GM21515 (cell line): Measurements from ENCODE around the gene ALKBH5.

Experiments
- ATAC-seq: cut with Tn5 transposase; IDR thresholded peaks from one replicate; pipeline ENCODE4 v1.9.1; 2021; ENCODE audit not compliant: unreplicated experiment

ALKBH5 gene

GRCh38 chr17:18238299-18238698, 54.7 kb downstream of the ALKBH5 start:
- no peak for ATAC-seq

GRCh38 chr17:18240449-18240848, 56.8 kb downstream of the ALKBH5 start:
- no peak for ATAC-seq

DNA sequence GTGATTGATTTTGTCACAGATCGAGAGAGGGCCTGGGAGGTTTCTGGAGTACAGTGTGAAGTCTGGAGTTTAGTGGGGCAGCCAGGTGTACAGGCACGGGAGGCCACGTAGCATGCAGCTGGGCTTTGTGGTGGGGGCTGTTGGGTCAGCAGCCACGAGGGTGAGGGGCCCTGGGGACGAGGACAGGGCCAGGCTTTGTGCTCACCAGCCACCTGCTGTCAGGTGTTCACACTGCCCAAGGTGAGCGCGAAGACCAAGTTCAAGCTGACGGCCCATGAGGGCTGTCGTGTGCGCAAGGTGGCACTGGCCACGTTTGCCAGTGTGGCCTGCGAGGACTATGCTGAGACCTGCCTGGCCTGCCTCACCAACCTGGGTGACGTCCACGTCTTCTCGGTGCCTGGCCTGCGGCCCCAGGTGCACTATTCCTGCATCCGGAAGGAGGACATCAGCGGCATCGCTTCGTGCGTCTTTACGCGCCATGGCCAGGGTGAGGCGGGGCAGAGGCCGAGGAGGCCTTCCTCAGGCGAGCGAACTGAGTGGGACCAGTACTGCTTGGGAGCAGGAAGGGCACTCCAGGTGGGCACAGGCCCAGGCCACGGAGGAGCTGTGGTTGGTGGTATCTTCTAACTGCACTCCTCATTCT, 57.7 kb downstream of the ALKBH5 start:
- no peak for ATAC-seq

GRCh38 chr17:18245038-18245776, 61.6 kb downstream of the ALKBH5 start:
- no peak for ATAC-seq

GRCh38 chr17:18246109-18246725, 62.6 kb downstream of the ALKBH5 start:
- no peak for ATAC-seq

- no peak for ATAC-seq
Observed at GRCh38 chr17:18246880-18247612, 63.4 kb downstream of the ALKBH5 start.

DNA sequence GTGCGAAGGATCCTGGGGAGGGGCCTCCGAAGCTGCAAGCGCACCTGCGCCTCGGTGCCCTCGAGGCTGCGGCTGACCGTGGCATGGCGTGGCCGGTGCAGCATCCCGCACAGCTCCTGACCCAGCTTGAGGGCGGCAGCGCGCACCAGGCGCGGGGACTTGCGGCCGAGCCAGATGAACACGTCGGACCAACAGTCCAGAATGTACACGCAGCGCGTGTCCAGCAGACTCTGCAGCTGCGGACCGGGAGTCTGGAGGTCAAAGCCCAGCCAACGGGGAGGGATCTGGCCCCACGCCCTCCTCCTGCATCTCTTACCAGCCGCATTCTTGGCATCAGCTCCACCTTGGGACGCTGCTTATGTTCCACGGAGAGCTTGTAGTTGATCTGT, 64.0 kb downstream of the ALKBH5 start:
- ATAC-seq = no peak

- ATAC-seq = no peak
Observed at GRCh38 chr17:18248300-18248731, 64.7 kb downstream of the ALKBH5 start.

- ATAC-seq = no peak
Observed at GRCh38 chr17:18248811-18249210, 65.2 kb downstream of the ALKBH5 start.

DNA sequence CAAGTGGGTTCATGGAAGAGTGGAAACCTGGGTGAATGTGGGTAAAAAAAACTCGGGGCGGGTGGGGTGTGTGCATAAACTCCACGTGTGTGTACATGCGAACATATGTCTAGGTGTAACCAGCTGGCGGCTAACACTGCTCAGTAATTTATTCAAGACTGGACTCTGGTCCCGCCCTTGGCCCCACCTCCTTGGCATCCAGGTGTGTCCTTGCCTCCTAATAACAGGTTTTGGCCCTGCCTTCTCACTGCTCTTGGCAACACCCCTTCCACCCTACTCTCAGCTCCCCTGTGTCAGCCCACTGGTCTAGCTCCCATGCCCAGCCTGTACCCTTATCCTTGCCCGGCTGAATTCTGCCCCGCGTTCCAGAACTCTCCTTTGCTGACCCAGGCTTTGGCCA, 66.6 kb downstream of the ALKBH5 start:
- no peak for ATAC-seq

DNA sequence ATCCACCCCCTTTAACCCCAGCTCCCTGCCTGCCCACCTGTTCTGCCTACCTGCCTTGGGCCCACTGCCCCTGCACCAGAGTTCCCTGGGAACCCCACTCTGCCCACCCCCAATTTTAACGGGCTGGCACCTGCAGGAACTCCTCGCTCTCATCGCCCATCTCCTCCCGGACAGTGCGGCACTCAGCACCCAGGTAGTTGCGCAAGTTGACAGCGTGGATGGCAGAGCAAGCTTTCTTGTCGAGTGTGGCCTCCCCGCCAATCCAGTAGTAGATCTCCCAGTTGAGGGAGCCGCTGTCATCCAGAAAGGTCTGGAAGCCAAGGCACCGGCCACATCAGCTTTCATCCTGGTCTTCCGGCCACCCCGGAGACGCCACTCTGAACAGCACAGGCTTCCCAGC, 67.1 kb downstream of the ALKBH5 start:
- no peak for ATAC-seq

DNA sequence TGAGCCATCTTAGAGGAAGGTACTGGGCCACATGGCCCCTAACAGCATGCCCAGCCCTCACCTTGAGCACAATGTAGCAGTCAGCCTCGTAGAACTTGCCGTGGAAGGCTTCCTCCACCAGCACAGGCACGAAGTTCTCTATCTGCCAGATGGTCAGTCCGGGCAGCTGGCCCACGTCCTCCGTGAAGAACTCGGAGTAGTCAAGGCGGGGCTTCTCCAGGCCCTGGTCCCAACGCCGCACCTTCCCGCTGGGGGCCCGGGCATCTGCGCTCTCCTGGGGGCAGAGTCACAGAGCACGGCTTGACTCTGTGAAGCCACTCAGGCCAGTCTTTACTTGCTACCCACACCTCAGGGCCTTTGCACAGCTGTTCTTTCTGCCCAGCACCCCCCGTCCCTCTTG, 67.6 kb downstream of the ALKBH5 start:
- no peak for ATAC-seq

DNA sequence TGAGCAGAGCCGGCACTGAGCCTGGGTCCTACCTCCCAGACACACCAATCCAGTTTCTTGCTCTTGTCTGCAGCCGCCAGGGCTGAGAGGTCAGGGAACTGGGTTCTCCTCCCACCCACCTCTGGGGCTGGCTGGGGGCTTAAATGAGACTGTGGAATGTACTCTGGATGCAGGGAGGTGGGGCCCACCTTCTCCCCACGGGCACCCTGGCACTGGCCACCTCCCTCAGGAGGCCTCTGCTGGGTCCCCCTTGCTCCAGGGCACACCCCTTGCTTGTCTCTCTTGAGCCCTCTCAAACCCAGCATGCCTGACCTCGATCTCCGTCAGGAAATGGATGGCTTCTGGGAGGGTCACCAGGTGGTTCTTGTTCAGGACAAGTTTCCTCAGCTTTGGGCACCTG, 68.5 kb downstream of the ALKBH5 start:
- ATAC-seq = no peak

DNA sequence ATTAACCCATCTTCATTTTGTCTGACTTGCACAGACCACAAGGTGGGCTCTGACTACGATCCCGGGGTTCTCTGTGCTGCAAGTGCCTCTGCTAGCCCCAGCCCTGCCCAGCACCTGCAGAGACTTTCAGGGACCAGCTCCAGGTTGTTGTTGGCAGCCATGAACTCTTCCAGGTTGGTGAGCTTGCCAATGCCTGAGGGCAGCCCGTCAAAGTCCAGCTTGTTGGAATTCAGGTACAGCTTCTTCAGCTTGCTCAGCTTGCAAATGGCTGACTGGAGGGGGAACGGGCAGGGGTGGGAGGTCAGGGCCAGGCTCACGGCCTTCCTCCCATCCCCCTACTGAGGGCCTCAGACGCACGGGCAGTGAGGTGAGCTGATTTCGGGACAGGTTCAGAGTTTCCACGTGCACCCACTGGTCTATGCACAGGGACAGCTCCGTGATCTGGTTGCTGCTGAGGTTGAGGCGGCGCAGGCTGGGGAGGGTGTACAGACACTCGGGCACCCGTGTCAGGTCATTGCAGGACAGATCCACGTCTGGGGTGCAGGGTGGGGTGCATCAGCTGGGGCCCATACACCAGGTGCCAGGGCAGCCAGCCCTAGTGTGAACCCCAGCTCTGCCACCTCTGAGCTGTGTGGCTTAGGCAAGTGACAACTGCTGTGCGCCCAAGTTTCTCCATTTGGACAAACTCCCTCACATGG, 69.7 kb downstream of the ALKBH5 start:
- ATAC-seq = no peak

- no peak for ATAC-seq
Observed at GRCh38 chr17:18253947-18254821, 70.6 kb downstream of the ALKBH5 start.

DNA sequence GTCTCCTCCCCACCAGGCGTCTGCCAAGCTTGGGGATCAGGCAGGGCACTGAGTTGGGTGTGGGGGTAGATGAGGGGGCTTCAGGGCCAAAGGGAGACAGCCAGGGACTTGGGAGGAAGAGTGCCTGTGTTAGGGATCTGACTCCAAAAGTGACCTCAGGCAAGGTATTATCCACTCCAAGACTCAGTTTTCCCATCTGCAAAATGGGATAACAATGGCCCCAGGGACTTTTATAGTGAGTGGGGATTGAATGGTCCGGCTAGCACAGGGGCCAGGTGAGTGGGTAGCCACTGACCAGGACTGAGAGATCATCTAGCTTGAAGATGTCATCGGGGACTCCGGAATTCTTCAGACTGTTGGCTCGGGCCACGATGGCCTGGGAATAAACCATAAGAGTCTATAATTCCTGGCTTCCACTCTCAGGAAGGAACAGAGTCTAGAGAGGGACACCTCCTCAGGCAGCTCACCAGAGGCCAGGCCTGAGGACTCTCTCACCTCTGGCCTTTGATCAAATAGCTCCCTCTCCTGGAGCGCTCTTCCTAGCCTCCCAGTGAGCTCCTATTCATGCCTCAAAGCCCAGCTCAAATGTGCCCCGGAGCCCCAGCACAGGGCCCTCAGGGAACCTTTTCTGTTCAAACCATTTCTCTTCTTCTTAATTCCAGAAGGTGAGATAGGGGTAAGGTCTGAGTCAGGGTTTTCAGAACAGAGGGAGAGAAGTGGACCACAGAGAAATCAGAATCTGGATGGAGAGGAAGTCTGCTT, 71.4 kb downstream of the ALKBH5 start:
- ATAC-seq = no peak

DNA sequence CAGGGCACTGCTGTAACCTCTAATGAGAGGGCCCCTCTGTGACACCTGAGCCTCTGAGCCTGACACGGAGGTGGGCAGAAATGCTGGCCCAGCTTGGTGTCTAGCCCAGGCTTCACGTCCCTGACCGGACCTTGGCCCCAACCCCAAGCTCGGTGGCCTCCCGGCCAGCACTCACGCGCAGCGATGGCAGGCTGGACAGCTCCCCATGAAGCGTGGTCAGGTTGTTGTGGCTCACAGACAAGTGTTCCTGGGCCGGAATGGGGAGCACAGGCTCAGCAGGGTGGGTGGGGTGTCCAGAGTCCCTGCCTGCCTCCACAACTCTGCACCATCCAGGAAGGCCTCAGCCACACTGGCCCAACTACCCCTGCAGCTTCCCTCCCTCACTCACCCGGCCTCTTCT, 72.7 kb downstream of the ALKBH5 start:
- ATAC-seq = no peak

DNA sequence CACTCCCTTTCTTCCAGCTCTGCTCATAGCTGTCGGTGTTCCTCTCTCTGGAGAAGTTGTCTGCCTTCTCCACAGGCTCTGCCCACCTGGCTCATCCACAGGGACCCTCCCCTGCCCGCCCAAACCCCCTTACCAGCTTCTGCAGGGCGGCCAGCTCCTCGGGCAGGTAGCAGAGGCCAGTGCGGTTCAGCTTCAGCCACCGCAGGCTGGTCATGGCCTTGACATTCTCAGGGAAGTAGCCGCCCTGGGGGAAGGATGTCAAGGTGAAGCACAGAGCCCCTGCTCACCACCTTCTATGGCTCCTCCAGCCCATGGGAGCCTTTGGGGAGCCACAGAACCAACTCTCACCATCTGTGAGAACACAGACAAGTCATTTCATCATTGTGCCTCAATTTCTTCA, 73.1 kb downstream of the ALKBH5 start:
- ATAC-seq = no peak

DNA sequence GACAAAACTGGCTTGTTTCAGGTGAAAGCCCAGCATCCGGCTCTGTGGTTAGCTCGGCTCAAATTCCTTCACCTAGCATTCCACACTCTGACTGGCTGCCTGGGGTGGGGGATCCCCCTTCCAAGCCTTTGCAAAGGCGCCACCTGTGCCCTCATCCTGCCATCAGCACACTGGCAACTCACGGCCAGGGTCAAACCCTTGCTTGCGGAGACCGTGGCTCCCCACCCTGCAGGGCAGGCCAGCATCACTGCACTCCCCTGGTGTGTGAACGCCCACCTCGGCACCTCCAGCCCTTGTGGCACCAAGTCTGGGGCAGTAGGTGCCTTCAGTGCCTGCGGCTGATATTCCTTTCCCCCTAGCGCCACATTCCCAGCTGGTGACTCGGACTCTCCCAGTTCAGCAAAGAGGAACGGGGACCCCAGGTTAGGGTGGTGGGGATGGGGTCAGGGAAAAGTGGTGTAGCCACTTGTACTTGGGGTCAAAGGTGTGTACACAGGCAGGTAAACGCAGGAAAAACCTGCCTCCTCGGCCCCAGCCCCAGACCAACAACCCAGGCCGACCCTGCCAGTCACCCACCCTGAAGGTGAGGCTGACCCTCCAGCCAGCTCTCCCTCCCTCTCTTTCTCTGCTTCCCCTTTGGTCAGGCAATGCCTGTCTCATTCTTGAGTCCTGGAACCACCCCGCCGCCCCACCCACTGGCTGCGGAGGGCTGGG, 73.8 kb downstream of the ALKBH5 start:
- ATAC-seq = no peak
